HG02943 (cell line): ENCODE results near the gene PSMD14.
"Not testable (repeated sequence)": the region's sequence is repeated elsewhere in the genome, so short reads cannot be mapped to it uniquely, and the experiment has no call there.

Experiments
- ATAC-seq: cut with Tn5 transposase; IDR thresholded peaks from one replicate; pipeline ENCODE4 v1.9.1; 2021; ENCODE audit warnings: mild to moderate bottlenecking, low read depth, moderate library complexity; ENCODE audit not compliant: unreplicated experiment

Gene PSMD14

DNA sequence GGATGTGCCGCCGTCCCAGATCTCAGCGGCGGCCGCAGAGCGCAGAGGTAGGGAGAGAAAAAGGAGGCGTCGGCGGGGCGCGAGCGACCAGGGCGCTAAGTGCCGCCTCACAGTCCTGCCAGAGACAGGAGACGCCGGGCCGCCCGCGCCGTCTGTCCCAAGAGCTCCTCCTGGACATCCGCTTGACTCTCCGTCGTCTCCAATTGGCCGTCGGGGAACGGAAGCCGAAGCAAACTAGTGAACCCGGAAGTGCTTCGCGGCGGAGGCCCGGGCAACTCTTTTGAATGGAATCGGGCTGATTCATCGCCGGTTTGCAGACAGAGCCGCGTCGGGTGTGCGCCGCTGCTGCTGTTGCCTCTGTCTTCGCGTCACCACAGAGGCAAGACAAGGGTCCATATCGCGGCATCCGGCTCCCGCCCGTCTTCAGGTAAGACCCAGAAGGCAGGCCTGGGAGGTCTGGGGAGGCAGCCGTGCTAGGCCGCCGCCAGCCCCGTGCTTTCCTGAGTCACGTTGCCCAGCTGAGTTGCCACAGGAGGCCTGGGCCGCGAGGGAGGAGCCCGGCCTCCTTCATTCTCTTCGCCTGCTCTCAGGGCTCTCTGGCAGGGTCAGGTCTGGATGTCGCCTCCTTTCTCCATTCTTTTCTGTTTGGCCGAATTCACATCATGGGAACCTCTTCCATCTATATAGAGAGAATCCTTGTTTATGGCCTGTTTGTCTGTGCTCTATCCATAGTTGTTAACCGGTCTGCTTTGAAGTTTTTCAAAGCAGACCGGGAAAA is at the start of gene PSMD14:
Gene PSMD14, plus strand, starts transcription at position 248 of the 778 bp plus-strand sequence. CDS start 10,401 bp downstream, outside the sequence.
- peak; percentile 99 for ATAC-seq

DNA sequence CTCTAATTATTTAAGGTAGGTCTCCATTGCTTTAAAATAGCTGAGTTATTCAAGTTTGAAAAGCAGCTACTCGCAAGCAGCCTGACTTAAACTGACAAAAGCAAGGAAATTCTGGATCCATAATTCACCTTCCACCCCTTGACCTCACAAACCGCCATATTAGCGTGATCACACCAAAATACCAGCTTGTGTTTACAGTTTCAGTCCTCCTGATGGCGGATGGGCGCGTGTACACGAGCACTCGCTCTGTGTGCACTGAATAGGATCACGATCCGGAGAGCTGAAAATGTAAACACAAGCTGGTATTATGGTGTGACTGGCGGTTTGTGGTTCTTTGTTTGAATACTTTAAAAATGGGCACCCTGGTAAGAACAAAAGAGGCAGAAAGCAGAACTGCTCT is 42.4 kb upstream of the PSMD14 start:
- no peak for ATAC-seq

DNA sequence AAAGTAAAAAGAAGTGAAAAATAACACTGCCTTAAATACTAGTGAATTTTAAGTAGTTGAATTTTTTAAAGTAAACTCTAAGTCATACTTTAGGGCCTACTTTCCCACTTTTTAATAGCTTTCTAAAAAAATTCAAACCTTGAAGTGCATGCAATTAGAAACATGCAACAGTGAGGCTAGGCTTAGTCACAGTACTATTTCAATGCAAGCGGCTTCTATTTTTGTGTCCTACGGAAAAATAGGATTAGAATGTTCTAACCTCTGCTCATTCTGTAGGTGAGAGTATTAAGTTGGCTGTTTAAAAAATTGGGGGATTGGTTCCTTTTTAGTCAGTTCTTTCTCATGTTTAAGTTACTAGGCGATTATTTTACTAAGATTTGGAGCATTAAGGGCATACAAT is 39.1 kb upstream of the PSMD14 start:
- ATAC-seq: no peak

DNA sequence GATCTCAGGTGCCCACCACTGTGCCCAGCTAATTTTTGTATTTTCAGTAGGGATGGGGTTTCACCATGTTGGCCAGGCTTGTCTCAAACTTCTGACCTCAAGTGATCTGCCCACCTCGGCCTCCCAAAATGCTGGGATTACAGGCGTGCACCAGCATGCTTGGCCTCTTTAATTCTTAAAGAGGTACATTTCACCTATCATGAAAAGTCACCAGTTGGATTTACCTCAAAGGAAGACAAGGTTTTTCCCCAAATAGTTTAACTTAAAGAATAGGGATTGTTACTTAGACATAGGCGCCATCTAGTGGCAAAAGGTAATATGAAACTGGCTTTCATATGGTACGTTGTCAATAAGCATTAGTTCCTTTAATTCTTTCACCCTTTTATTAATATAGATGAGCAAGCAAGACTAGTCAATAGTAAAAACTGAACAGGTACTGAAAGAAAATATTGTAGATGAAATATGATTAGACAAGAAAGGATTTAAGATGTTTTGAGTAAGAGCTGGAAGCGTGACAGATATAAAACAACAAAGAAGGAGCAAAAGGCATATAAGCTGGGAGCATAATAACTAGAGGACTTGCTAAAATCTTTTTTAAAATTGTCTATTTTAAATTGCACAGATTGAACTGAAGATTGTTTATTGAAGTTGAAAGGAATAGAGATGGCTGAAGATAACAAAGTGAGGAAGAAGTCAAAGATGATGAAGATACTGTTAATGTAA is 35.0 kb upstream of the PSMD14 start:
- peak; percentile 73 for ATAC-seq

DNA sequence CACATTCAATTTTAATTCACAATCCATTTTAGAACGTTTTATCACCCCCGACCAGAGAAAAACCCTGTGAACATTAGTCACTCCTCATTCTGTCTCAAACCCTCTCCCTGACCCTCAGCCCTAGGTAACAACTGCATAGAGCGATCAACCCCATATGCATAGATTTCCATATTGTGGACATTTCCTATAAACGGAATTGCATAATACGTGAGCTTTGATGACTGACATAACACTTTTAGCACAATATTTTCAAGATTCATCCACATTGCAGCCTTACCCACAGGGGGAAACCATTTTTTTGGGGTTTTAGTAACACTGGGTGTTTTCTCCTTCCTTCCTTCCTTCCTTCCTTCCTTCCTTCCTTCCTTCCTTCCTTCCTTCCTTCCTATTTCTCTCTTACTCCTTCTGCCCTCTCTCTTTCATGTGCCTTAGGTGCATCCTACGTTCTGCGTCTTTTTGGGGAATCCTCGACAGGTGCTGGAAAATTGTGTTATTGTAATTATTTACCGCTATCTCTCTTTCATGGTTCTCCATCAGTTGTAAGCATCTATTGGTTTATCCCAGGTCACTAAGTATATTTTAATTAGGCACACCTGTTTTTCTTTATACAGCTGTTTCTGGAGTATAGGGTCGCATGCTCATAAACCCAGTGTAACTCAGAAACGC is 29.5 kb upstream of the PSMD14 start:
- ATAC-seq: not testable (repeated sequence)

DNA sequence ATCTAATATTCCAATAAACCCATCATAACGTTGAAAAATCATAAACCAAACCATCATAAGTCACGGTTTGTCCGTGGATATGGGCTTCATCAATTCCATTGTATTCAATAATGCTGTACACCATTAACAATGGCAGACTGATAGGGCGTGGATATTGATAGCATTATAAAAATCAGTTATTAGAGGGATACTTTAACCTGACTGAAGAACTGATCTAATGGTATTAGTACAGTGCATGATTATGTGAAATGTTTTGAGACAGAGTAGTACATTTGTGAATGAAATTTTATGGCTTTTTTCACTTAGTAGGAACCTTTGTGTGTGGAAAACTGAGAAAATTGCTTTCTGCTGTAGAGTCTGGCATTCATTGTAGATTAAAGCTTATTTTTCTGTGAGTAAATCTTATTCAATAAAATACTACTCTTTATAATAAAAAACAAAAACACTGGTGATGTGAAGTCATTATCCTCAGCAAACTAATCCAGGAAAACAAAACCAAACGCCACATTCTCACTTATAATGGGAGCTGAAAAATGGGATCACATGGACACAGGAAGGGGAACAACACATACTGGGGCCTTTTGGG is 28.9 kb upstream of the PSMD14 start:
- ATAC-seq: not testable (repeated sequence)

DNA sequence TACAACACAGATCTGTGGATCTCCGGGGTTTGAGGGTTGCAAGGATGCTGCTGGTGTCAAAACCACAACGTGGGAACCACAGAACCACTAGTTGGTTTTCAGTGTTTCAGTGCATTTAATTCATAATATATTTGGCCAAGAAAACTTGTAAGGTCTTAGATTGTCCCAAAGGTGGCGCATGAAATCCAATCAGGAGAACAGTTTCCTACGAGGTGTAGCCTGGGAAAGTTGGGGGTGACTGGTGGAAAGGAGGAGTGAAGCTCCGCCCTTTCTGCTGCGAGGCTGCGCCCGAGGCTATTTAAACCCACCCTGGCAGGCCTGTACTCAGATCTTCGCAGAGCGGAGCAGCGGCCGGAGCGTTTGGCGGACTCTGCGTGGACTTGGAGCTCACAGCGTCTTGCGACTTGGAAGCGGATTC is 27.3 kb upstream of the PSMD14 start:
- ATAC-seq: not testable (repeated sequence)

DNA sequence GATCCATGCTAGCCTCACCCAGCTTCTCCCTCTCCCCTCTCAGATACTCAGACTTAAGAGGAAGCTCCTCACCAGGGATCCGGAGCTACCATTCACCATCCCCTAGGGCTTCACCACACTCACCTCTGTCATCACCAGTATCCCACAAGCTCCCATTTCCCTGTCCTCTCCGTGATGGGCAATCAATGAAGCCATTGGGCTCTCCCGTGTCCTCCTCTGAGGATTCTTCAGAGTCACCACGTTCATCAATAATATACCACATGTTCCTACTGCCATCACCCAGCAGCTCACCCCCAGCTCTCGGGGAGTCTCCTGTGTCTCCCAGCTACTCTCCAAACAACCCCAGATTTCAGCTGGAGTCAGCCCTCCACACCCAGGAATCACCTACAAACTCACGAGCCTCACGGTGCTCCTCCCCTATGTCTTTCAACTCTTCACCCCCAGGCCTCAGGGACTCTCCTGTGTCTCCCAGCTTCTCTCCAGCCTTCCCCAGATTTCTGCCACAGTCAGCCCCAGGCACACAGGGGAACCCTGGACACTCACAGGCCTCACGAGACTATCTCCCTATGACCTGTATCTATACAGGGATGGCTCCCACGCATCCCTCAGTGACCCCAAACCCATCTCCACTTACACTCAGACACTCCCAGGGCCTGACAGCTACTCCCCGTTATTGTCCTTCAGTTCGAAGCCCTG is 26.5 kb upstream of the PSMD14 start:
- not testable (repeated sequence) for ATAC-seq

DNA sequence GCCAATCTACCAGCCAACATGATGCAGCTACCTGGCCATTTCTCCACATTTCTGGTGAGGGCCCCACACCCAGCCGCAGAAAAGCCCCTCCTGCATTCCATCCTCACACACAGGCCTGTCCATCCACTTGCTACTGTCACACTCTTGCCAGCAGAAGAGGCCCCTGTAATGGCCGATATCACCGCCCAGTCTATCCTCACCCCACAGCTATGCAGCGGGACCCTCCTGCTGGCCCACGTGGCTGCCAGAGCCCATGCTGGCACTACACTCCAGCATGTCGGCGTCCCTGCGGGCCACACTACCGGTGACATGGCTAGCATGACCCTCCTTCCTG is 25.9 kb upstream of the PSMD14 start:
- ATAC-seq: not testable (repeated sequence)

DNA sequence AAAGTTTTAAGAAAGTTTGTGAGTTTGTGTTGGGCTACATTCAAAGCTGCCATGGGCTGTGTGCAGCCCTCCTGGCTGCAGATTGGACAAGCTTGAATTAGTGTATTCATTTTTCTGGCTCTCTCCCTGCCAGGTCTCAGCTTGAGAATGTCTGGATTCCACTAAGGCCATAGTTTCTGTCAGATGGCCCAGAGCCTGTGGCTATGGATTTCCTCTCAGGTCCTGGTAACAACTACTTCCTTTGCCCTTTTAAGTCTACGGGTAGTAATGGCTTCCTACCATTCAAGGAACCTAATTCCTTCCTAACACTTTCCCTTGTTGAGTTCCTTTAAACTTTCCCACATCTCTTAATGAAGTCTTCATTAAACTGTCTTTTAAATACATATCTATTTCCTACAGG is 24.3 kb upstream of the PSMD14 start:
- no peak for ATAC-seq

DNA sequence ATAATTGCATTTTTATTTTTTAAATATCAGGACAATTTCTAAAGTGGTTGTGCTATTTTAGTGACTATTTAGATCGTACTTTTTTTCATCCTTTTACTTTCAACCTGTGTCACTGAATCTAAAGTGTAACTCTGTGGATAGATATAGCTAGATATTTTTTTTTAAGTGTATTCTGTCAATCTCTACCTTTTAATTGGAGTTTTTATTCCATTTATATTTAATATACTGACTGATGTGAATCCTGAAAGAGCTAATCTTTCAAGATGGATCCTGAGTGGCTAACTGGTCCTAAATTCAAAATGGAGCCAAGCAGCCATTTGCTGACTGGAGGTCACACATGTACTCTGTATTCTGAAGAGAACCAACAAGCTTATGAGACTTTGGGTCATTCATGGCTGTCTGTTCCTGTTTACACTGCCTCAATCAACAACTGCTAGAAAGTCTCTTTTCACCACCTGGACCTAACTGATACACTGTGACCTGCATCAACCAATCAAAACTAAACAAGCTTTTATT is 4.6 kb upstream of the PSMD14 start:
- ATAC-seq: no peak

DNA sequence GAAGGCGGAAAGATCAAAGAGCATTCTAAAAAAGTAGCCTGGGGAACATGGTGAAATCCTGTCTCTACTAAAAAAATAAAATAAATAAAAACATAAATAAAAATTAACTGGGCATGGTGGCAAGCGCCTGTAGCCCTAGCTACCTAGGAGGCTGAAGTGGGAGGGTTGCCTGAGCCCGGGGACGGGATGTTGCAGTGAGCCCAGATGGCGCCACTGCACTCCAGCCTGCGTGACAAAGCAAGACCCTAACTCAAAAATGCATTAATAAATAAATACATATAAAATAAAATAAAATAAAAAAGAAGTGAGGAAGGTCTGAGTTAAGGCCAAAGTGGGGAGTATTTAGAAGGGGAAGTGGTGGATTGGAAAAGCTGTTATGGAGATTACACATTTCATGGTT is 1.3 kb upstream of the PSMD14 start:
- ATAC-seq: no peak

DNA sequence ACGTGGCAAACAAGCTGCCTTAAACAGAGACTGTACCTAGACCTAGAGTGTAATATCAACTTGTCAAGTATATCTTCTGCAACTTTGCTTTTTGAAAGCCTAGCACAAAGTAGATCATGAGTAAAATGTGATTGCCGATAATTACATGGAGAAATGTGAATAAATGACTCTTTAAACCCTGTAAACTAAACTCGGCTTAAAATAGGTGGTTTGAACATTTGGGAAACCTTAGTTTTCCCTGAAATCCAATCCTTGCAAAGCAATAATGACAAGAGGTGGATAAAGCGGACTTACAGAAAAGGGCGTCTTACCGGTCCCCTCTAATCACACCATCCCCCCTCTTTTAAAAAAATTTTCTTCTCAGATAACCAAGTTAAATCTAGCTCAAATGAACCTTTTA is 549 bp upstream of the PSMD14 start:
- ATAC-seq: no peak

DNA sequence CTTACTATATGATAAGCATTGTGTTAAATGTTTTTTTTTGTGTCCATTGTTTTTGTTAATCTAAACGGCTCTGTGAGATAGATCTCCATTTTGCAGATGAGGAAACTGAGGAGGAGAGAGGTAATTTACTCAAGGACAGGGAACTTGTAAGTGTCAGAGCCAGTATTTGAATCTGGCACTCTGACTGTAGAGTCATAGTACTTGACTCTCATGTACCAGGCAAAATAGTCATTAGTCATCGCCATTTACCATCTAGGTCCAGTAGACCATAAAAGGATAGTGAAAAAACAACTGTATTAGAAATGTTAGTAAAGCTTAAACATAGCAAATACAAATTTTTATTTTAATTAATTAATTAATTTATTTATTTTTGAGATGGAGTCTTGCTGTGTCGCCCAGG is 4.8 kb downstream of the PSMD14 start:
- ATAC-seq: no peak

DNA sequence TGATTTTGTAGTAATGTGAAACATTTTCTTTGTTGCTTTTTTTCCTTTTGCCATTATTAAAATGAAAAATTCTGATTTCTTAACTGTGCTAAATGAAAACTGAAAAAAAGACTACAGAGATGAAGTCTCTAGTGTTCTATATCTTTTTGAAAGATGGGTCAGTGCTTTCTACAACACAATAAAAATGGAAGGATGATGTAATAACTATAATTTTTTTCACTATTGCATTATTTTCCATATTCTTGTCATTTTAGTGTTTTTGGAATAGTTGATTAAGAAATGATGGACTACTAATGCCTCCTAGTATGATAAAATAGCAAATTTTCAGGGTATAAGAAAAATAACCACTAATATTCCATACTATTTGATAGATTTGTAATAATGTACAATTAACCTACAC is 7.2 kb downstream of the PSMD14 start:
- ATAC-seq: no peak

DNA sequence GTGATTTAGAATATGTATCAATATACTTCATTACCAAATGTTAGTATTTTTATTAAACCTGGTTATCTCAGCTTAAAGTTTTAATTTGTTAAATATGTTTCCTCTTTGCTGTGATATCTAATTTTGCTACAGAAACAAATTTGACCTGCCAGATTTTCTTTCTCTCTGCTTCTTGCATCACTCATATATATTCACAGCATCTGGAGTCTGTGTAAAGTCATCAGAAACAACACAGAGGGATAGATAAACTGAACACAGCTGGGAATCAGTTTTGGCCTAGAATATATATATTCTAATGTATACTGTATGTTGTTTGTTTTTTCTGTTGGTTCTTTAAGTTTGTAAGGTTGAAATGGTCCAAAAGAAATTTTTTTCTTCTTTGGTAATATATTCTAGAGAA is 8.5 kb downstream of the PSMD14 start:
- ATAC-seq: no peak

DNA sequence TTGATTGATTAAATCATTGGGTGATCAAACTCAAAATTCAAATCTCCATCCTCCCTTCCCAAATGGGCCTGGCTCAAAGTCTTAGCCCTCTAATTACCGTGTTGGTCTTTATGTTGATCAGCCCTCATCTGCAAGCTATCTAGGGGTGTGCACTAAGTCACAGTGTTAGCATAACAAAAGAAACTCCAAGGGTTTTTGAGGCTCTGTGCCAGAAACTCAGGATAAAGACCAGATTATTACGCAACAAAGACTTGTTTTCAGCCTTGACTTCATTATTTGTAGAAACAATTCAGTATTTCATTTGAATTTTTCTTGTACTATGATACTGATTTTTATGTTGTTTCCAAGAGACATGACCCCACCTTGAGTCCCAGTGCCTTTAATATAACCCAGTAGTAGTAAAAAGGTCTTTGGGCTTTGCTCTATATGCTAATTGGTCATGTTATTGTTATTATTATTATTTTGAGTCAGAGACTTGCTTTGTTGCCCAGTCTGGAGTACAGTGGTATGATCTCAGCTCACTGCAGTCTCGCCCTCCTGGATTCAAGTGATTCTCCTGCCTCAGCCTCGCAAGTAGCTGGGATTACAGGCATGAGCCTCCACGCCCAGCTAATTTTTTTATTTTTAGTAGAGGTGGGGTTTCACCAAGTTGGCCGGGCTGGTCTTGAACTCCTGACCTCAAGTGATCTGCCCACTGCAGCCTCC is 13.9 kb downstream of the PSMD14 start:
- no peak for ATAC-seq

DNA sequence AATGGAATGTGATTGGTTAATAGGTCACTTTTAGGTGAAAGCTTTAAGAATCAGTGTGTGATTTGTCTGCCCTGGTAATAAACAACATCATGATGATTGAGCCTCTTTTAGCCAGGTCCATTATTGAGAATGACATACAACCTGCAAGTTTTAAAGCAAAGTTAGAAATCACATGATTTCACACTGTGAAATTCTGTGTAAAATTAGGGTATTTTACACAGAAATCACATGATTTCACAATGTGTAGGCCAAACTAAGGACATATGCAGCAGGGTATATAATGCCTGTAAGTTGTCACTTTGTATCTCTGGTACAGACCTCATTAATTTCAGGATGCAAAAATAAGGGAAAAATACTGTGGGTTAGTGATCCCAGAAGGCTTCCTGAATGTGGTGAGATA is 16.7 kb downstream of the PSMD14 start:
- no peak for ATAC-seq

DNA sequence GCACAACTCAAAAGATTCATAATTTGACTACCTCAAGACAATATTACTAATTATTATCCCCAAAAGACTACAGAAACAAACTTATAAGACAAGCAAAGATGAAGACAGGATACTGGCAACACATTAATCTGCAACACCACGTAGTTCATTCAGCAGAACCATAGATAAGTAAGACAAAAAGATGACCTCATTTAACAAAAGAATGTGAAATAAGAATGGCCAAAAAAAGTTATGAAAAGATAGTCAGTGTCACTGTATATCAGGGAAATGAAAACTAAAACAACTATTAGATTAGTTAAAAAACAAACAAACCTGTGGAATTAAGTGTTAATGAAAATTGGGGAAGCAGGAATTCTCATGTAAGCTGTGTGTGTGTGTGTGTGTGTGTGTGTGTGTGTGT is 19.4 kb downstream of the PSMD14 start:
- no peak for ATAC-seq
